ENCODE results near the gene EXD3. TPM values are rescaled to one million over a fixed set of nuclear protein-coding genes. Genes with fewer than 3 reads are reported as not detected.

Gene EXD3
- total and polyA plus RNA-seq, 2 donors: 3.4 to 16.8 TPM

DNA sequence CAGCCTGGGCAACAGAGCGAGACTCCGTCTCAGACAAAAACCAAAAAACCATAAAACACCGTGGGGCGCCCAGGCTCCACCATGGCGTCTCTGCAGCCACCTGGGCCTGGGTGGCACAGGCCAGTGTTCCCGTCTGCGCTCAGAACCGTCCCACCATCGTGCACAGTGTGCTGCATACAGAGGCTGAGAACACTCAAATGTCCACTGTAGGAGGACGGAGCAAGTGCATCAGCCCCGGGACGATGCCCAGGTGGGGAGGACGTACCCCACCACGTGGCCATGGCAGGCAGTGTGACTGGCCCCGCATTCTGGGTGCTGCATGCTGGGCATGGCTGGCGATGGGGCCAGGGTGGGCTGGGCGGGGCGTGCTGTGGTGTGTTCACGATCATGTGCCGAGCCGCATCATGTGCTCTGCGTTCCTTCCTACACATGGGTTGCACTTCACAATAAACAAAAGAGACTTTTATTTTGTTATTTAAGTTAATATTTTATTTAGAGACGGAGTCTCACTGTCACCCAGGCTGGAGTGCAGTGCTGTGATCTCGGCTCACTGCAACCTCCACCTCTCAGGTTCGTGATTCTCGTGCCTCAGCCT is 37.8 kb downstream of the EXD3 start:
- no peaks in the 10 kb centered on the region for H3K27me3 ChIP-seq (ENCODE audit: control insufficient read depth in 2 of 2, insufficient read depth in 1 of 2, low read length in 1 of 2)
- no peak for DNase-seq (ENCODE audit: low read depth in 6 of 9, low spot score in 9 of 9)
- H3K27ac ChIP-seq (ENCODE audit: low read depth in 1 of 2, low read length in 1 of 2): no peak overlapping the region
- peaks cover 0 to 38% of the 10 kb centered on the region in 2 donors for H3K4me1 ChIP-seq (ENCODE audit: control insufficient read depth in 2 of 2, insufficient read depth in 2 of 2, low read length in 2 of 2)
- no peak overlapping the region for H3K4me3 ChIP-seq (ENCODE audit: low read length in 2 of 2)
- H3K9me3 ChIP-seq (ENCODE audit: control insufficient read depth in 2 of 2, insufficient read depth in 1 of 2, low read length in 1 of 2): peaks cover 0 to 13% of the 10 kb centered on the region in 2 donors
- WGBS: 97% methylated on average over 26 of the region's 26 CpGs
- no peaks in the 10 kb centered on the region for H3K36me3 ChIP-seq (ENCODE audit: control insufficient read depth in 2 of 2, insufficient read depth in 2 of 2, low read length in 1 of 2)

GRCh38 chr9:137383784-137384756 is 38.9 kb downstream of the EXD3 start:
- WGBS: 97% methylated on average over 39 of the region's 39 CpGs
- H3K27ac ChIP-seq (ENCODE audit: low read depth in 1 of 2, low read length in 1 of 2): no peak overlapping the region
- no peak for DNase-seq (ENCODE audit: low read depth in 6 of 9, low spot score in 9 of 9)

DNA sequence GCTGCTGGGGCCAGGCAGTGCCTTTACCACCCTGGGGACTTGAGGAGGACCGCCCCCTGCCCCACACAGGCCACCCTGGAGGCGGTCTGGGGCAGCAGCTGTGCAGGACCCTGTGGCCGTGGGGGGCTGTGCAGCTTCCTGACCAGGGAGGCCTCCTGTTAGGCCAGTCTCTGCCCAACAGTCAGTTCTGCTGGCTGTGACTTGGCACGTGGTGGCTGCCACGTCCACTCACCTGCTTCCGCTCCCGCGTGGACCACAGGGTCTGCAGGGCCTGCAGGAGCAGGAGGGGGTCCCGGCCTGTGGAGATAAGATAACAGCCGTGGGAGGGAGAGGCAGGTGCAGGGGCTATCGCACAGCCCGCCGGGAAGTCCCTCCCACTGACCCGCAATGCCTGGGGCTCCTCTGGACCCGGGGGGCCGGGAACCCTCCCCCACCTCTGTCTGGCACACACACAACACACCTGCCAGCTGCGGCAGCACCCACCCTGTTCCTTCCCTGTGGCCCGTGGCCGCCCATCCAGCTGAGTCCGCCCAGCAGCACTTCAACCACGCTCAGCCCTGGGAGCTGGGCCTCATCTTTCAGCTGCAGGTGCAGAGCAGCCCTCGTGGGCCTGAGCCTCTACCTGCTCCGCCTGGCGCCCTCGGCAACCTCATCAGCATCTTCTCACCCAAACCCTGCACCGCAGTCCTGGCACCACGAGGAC is 39.7 kb downstream of the EXD3 start:
- Histone ChIP-seq H3K27me3 (ENCODE audit: control insufficient read depth in 2 of 2, insufficient read depth in 1 of 2, low read length in 1 of 2) (no peaks in the 10 kb centered on the region), H3K9me3 (ENCODE audit: control insufficient read depth in 2 of 2, insufficient read depth in 1 of 2, low read length in 1 of 2) (peaks cover 1 to 24% of the 10 kb centered on the region in 2 donors), H3K27ac (ENCODE audit: low read depth in 1 of 2, low read length in 1 of 2) (no peak overlapping the region), H3K4me1 (ENCODE audit: control insufficient read depth in 2 of 2, insufficient read depth in 2 of 2, low read length in 2 of 2) (peaks cover 0 to 29% of the 10 kb centered on the region in 2 donors), H3K36me3 (ENCODE audit: control insufficient read depth in 2 of 2, insufficient read depth in 2 of 2, low read length in 1 of 2) (no peaks in the 10 kb centered on the region), H3K4me3 (ENCODE audit: low read length in 2 of 2) (no peak overlapping the region)
- peak in 2 of 9 donors; percentile 21 to 39 for DNase-seq (ENCODE audit: low read depth in 6 of 9, low spot score in 9 of 9)
- WGBS: 72% methylated on average over 27 of the region's 27 CpGs

More at GRCh38 chr9:137383784-137384756, 38.9 kb downstream of the EXD3 start:
- Histone ChIP-seq H3K27me3 (ENCODE audit: control insufficient read depth in 2 of 2, insufficient read depth in 1 of 2, low read length in 1 of 2) (no peaks in the 10 kb centered on the region), H3K36me3 (ENCODE audit: control insufficient read depth in 2 of 2, insufficient read depth in 2 of 2, low read length in 1 of 2) (no peaks in the 10 kb centered on the region), H3K4me3 (ENCODE audit: low read length in 2 of 2) (no peak overlapping the region), H3K4me1 (ENCODE audit: control insufficient read depth in 2 of 2, insufficient read depth in 2 of 2, low read length in 2 of 2) (peaks cover 0 to 36% of the 10 kb centered on the region in 2 donors), H3K9me3 (ENCODE audit: control insufficient read depth in 2 of 2, insufficient read depth in 1 of 2, low read length in 1 of 2) (peaks cover 1 to 20% of the 10 kb centered on the region in 2 donors)

- Histone ChIP-seq H3K4me1 (ENCODE audit: control insufficient read depth in 2 of 2, insufficient read depth in 2 of 2, low read length in 2 of 2) (peaks cover 0 to 22% of the 10 kb centered on the region in 2 donors), H3K27ac (ENCODE audit: low read depth in 1 of 2, low read length in 1 of 2) (no peak overlapping the region)
- no peak for DNase-seq (ENCODE audit: low read depth in 6 of 9, low spot score in 9 of 9)
Measured at GRCh38 chr9:137382444-137383080, 40.4 kb downstream of the EXD3 start.

GRCh38 chr9:137381501-137382443 is 41.2 kb downstream of the EXD3 start:
- DNase-seq (ENCODE audit: low read depth in 6 of 9, low spot score in 9 of 9): no peak
- H3K27me3 ChIP-seq (ENCODE audit: control insufficient read depth in 2 of 2, insufficient read depth in 1 of 2, low read length in 1 of 2): no peaks in the 10 kb centered on the region
- H3K9me3 ChIP-seq (ENCODE audit: control insufficient read depth in 2 of 2, insufficient read depth in 1 of 2, low read length in 1 of 2): peaks cover 1 to 24% of the 10 kb centered on the region in 2 donors
- peaks cover 0 to 15% of the 10 kb centered on the region in 2 donors for H3K4me1 ChIP-seq (ENCODE audit: control insufficient read depth in 2 of 2, insufficient read depth in 2 of 2, low read length in 2 of 2)
- no peak overlapping the region for H3K4me3 ChIP-seq (ENCODE audit: low read length in 2 of 2)
- 97% methylated on average over 53 of the region's 53 CpGs for WGBS
- no peaks in the 10 kb centered on the region for H3K36me3 ChIP-seq (ENCODE audit: control insufficient read depth in 2 of 2, insufficient read depth in 2 of 2, low read length in 1 of 2)
- no peak overlapping the region for H3K27ac ChIP-seq (ENCODE audit: low read depth in 1 of 2, low read length in 1 of 2)

More at GRCh38 chr9:137382444-137383080, 40.4 kb downstream of the EXD3 start:
- Histone ChIP-seq H3K27me3 (ENCODE audit: control insufficient read depth in 2 of 2, insufficient read depth in 1 of 2, low read length in 1 of 2) (no peaks in the 10 kb centered on the region), H3K9me3 (ENCODE audit: control insufficient read depth in 2 of 2, insufficient read depth in 1 of 2, low read length in 1 of 2) (peaks cover 1 to 24% of the 10 kb centered on the region in 2 donors), H3K36me3 (ENCODE audit: control insufficient read depth in 2 of 2, insufficient read depth in 2 of 2, low read length in 1 of 2) (no peaks in the 10 kb centered on the region), H3K4me3 (ENCODE audit: low read length in 2 of 2) (no peak overlapping the region)
- 95% methylated on average over 25 of the region's 25 CpGs for WGBS

GRCh38 chr9:137380606-137381005 is 42.4 kb downstream of the EXD3 start:
- DNase-seq (ENCODE audit: low read depth in 6 of 9, low spot score in 9 of 9): no peak
- WGBS: 96% methylated on average over 7 of the region's 7 CpGs

DNA sequence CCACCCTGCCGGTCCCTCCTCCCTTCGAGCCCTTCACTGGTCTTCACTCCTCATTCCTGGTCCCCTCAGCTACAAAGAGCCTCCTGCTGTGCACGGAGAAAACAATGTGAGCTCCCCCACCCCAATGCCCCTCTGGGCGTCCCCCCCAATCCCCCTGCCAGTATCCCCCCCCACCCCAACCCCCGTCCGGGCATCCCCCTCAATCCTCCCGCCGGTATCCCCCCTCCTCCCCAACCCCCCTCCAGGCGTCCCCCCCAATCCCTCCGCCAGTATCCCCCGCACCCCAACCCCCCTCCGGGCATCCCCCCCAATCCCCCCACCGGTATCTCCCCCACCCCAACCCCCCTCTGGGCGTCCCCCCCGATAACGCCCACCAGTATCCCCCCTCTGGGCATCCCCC is 42.8 kb downstream of the EXD3 start:
- Histone ChIP-seq H3K27me3 (ENCODE audit: control insufficient read depth in 2 of 2, insufficient read depth in 1 of 2, low read length in 1 of 2) (no peaks in the 10 kb centered on the region), H3K27ac (ENCODE audit: low read depth in 1 of 2, low read length in 1 of 2) (no peak overlapping the region), H3K9me3 (ENCODE audit: control insufficient read depth in 2 of 2, insufficient read depth in 1 of 2, low read length in 1 of 2) (peaks cover 1 to 30% of the 10 kb centered on the region in 2 donors), H3K4me3 (ENCODE audit: low read length in 2 of 2) (no peak overlapping the region), H3K36me3 (ENCODE audit: control insufficient read depth in 2 of 2, insufficient read depth in 2 of 2, low read length in 1 of 2) (no peaks in the 10 kb centered on the region), H3K4me1 (ENCODE audit: control insufficient read depth in 2 of 2, insufficient read depth in 2 of 2, low read length in 2 of 2) (peaks cover 0 to 15% of the 10 kb centered on the region in 2 donors)
- 92% methylated on average over 16 of the region's 16 CpGs for WGBS
- DNase-seq (ENCODE audit: low read depth in 6 of 9, low spot score in 9 of 9): no peak

More at GRCh38 chr9:137380606-137381005, 42.4 kb downstream of the EXD3 start:
- H3K36me3 ChIP-seq (ENCODE audit: control insufficient read depth in 2 of 2, insufficient read depth in 2 of 2, low read length in 1 of 2): no peaks in the 10 kb centered on the region
- no peak overlapping the region for H3K4me3 ChIP-seq (ENCODE audit: low read length in 2 of 2)
- H3K27me3 ChIP-seq (ENCODE audit: control insufficient read depth in 2 of 2, insufficient read depth in 1 of 2, low read length in 1 of 2): no peaks in the 10 kb centered on the region
- H3K9me3 ChIP-seq (ENCODE audit: control insufficient read depth in 2 of 2, insufficient read depth in 1 of 2, low read length in 1 of 2): peaks cover 1 to 29% of the 10 kb centered on the region in 2 donors
- peaks cover 0 to 15% of the 10 kb centered on the region in 2 donors for H3K4me1 ChIP-seq (ENCODE audit: control insufficient read depth in 2 of 2, insufficient read depth in 2 of 2, low read length in 2 of 2)
- no peak overlapping the region for H3K27ac ChIP-seq (ENCODE audit: low read depth in 1 of 2, low read length in 1 of 2)

GRCh38 chr9:137379761-137380161 is 43.2 kb downstream of the EXD3 start:
- Histone ChIP-seq H3K36me3 (ENCODE audit: control insufficient read depth in 2 of 2, insufficient read depth in 2 of 2, low read length in 1 of 2) (no peaks in the 10 kb centered on the region), H3K9me3 (ENCODE audit: control insufficient read depth in 2 of 2, insufficient read depth in 1 of 2, low read length in 1 of 2) (peaks cover 1 to 30% of the 10 kb centered on the region in 2 donors), H3K27ac (ENCODE audit: low read depth in 1 of 2, low read length in 1 of 2) (no peak overlapping the region), H3K4me3 (ENCODE audit: low read length in 2 of 2) (no peak overlapping the region), H3K27me3 (ENCODE audit: control insufficient read depth in 2 of 2, insufficient read depth in 1 of 2, low read length in 1 of 2) (no peaks in the 10 kb centered on the region), H3K4me1 (ENCODE audit: control insufficient read depth in 2 of 2, insufficient read depth in 2 of 2, low read length in 2 of 2) (peaks cover 0 to 15% of the 10 kb centered on the region in 2 donors)
- no peak for DNase-seq (ENCODE audit: low read depth in 6 of 9, low spot score in 9 of 9)
- WGBS: 96% methylated on average over 12 of the region's 12 CpGs
